H7 (cell line): Measurements from ENCODE around the gene RGS3. TPM values are rescaled to one million over a fixed set of nuclear protein-coding genes. Genes with fewer than 3 reads are reported as not detected.
"Not testable (repeated sequence)": the region's sequence is repeated elsewhere in the genome, so short reads cannot be mapped to it uniquely, and the experiment has no call there.

Source experiments
- DNase-seq: peaks from one replicate; pipeline ENCODE4 v3.0.0; 2012
- H3K27me3 ChIP-seq: 2 replicates; pipeline ENCODE4 v1.6.0; 2011; ENCODE audit warnings: mild to moderate bottlenecking, low read length; ENCODE audit not compliant: control insufficient read depth, insufficient read depth
- H3K36me3 ChIP-seq: replicated peaks from 2 replicates; pipeline ENCODE4 v1.5.1; 2011; ENCODE audit warnings: low read length; ENCODE audit not compliant: control insufficient read depth, insufficient read depth
- H3K4me3 ChIP-seq: 2 replicates; pipeline ENCODE4 v1.5.1; 2011; ENCODE audit warnings: low read depth, mild to moderate bottlenecking, control low read depth, low read length, moderate library complexity; ENCODE audit not compliant: insufficient read depth
- total RNA-seq: library from RNA; depleted of rRNA; stranded (reverse); fragments of >200 nt; shearing (Covaris generic); gene quantifications from 2 replicates; pipeline ENCODE4 v1.2.3, GENCODE V29; 2014; rRNA removed

The RGS3 gene
- total RNA-seq: 18.2 and 22.4 TPM in 2 replicates

DNA sequence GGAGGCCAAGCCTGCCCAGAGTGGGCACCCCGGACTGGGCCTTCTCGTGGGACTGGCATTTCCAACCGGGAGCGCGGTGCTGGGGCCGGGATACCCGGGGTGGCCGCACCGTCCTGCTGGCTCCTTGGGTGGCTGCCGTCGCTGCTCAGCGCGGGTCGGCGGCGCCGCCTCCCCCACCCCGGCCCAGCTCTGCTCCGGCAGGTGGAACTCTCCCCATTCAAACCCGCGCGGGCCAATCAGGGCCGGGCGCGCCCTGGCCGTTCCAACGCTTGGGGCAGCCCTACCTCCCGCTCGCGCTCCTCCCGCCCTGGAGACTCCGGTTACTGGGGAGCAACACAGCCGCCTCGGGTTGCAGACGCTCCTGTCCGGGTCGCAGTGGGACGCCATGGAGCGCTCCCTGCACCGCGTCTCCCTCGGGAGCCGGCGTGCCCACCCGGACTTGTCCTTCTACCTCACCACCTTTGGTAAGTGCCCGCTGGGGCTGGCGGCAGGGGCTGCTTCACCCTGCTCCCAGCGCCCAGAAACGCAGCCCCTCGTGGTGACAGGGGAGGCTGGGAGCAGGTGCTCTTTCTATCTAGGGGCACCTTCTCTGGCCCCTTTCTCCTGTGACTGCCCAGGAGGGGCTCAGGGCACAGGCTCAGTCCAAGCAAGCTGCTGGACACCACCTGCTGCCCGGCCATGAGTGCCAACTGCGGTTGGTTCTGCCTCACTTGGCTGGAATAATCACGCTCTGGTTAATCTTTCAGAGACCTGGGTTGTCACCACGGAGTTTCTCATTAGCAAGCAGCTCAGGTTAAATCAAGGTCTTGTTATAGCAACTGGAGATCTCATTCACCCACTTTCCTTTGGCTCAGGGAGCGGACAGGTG lies at the start of gene RGS3:
TSS of gene RGS3 (plus strand) at position 310 of the 868 bp plus-strand sequence. CDS start at position 386, 76 bp downstream.
- DNase-seq: peak; percentile 93
- H3K36me3 ChIP-seq: no peaks in the 10 kb centered on the region
- peaks cover 29% of the 10 kb centered on the region for H3K27me3 ChIP-seq
- peak within 1 kb of the TSS; percentile 55 for H3K4me3 ChIP-seq

DNA sequence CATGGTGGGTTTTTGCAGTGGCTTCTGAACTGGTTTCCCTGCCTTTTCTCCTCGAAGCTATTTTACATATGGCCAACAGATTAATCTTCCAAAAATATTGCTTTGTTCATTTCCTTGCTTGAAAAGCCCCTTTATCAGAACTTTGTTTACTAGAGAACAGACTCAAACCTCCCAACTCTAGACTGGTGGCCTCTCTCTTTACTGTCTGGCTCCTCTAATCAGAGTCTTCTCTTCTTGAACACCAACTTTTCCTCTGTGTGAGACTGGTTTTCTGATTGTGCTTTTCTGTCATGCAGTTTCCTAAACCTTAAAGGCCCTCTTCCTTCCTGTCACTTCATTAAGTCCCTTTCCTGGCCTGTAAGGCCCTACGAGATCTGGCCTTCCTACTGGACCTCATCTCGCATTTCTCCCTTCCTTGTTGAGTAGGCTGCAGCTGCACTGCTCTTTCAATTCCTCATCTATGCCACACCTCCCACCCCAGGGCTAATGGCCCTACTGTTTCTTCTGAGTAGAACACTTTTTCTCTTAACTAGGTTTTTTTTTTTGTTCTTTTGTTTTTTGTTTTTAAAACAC lies 47.3 kb upstream of the RGS3 start:
- Histone ChIP-seq H3K36me3 (no peaks in the 10 kb centered on the region), H3K27me3 (no peaks in the 10 kb centered on the region), H3K4me3 (no peak overlapping the region)
- no peak for DNase-seq

DNA sequence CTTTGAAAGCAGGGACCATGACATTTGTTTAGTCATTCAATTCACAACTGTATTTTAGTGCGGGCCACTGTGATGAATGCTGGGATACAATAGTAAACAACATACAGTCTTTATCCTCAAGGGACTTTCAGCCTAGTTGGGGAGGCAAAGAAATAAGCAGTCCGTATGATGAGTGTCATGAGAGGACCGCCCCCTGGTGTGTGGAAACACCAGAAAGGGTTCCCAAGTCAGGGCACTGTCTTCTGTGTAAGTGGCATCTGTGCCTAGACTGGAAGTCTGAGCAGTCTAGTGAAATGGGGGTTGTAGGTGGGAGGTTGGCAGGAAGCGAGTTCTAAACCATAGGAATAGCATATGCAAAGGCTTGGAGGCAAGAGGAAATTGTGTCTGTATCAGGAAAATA lies 46.2 kb upstream of the RGS3 start:
- Histone ChIP-seq H3K27me3 (no peaks in the 10 kb centered on the region), H3K4me3 (no peak overlapping the region), H3K36me3 (no peaks in the 10 kb centered on the region)
- no peak for DNase-seq

DNA sequence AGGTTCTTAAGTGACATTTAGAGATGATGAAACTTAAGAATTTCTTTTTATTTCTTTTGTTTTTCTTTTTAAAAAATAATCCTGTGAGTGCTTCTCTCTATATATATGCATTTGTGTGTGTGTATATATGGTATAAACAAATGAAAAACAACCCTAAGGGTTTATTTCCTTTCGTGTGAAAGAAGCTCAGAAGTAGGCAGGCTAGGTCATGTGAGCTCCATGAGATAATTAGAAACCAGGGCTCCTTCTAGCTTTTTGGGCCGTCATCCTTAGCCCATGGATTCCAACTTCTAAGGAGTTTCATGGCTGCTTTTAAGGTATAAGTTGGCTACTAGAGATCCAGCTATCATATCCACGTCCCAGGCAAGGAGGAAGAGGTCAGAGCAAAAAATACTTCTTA lies 41.8 kb upstream of the RGS3 start:
- H3K27me3 ChIP-seq: no peaks in the 10 kb centered on the region
- no peak for DNase-seq
- H3K4me3 ChIP-seq: no peak overlapping the region
- H3K36me3 ChIP-seq: no peaks in the 10 kb centered on the region

DNA sequence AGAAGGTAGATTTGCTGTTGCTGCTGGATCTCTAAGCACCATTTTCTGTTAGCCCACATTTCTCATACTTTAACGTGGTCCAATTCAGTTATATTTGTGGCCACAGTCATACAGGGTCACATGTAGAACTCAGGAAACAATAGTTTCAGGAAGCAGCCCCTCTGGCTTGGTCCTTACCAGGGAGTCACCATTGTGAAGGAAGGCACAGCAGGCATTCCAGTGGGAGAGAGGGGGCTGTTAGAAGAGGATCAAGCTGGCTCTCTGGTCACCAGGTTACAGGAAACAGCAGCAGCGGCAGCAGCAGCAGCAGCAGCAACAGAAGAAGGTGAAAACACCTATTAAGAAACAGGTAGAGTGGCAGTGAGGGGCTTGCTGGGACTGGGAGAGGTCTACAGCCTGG lies 38.5 kb upstream of the RGS3 start:
- no peak overlapping the region for H3K4me3 ChIP-seq
- H3K27me3 ChIP-seq: no peaks in the 10 kb centered on the region
- no peaks in the 10 kb centered on the region for H3K36me3 ChIP-seq
- DNase-seq: no peak

DNA sequence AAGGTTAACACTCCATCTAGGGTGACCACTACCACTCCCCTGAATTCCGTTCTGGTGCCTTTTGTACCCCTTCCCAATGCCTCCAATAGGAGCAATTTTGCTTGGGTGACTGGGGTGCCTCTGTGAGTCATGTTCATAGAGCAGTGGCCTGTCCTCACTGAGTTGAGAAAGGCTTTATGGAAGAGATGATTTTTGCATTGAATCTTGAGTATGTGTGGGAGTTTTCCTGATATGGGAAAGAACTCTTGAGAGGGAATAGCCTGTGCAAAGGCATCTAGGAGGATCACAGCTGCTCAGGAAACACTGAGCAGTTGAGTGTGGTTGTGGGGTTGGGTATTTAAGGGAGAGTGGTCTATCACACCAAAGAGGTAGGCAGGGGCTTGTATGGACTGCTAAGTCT lies 36.8 kb upstream of the RGS3 start:
- no peaks in the 10 kb centered on the region for H3K36me3 ChIP-seq
- H3K27me3 ChIP-seq: no peaks in the 10 kb centered on the region
- DNase-seq: no peak
- no peak overlapping the region for H3K4me3 ChIP-seq

DNA sequence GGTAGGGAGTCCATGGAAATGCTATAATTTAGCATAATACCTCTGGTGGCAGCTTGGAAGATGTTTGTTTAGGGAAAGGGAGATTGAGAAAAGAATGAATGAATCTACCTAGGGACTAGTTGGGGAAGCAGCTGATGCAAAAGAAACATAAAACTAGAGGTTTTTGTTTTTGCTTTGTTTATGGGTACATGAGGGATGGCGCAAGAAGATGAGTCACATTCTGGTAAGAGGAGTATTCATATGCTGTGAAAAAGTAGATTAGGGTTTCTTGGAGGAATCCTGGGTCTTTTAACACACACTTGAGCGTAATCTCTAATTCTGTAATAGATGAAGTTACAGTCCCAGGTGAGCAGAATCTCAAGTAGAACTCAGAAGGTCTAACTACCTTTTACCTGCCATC lies 35.9 kb upstream of the RGS3 start:
- H3K36me3 ChIP-seq: no peaks in the 10 kb centered on the region
- no peaks in the 10 kb centered on the region for H3K27me3 ChIP-seq
- H3K4me3 ChIP-seq: no peak overlapping the region
- no peak for DNase-seq

DNA sequence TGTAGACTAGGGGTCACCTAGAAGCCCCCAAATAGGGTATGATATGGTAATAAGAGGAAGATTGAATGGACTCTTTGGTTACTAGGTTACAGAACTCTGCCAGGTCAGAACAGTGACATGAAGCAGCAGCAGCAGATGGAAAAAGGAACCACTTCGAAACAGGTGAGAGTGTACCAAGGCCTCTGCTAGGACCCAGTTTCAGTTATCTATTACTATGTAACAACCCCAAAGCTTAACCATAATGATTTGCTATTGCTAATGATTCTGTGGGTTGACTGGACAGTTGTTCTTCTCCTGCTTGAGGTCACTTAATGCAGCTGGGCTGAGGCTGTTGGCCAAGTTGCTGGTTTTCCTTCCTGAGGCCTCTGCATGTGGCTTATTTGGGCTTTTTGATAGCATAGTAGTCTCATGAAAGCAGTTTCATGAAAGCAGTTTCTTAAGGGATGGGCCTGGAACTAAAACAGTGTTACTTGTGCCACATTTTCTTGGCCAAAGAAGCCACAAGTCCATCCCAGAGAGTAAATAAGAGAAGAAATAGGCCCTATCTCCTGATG lies 35.4 kb upstream of the RGS3 start:
- Histone ChIP-seq H3K4me3 (no peak overlapping the region), H3K36me3 (no peaks in the 10 kb centered on the region), H3K27me3 (no peaks in the 10 kb centered on the region)
- no peak for DNase-seq

DNA sequence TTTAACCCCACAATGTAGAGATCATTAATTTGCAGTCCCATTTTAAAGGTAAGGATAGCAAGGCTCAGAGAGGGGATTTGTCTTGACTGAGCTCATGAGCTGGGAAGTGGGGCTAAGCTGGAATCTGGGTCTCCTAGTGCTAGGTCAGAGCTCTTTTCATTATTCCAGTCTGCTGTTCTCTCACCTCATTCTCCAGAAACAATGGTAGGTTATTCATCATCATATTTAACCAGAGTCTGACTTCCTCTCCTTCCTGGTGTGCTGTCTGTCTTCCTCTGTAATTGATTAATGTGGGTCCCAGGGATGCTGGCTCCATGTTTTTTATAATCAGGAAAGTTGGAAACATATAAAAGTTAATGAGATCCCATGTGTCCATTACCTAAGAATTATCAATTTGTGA lies 32.3 kb upstream of the RGS3 start:
- no peaks in the 10 kb centered on the region for H3K27me3 ChIP-seq
- no peak for DNase-seq
- H3K36me3 ChIP-seq: no peaks in the 10 kb centered on the region
- no peak overlapping the region for H3K4me3 ChIP-seq

DNA sequence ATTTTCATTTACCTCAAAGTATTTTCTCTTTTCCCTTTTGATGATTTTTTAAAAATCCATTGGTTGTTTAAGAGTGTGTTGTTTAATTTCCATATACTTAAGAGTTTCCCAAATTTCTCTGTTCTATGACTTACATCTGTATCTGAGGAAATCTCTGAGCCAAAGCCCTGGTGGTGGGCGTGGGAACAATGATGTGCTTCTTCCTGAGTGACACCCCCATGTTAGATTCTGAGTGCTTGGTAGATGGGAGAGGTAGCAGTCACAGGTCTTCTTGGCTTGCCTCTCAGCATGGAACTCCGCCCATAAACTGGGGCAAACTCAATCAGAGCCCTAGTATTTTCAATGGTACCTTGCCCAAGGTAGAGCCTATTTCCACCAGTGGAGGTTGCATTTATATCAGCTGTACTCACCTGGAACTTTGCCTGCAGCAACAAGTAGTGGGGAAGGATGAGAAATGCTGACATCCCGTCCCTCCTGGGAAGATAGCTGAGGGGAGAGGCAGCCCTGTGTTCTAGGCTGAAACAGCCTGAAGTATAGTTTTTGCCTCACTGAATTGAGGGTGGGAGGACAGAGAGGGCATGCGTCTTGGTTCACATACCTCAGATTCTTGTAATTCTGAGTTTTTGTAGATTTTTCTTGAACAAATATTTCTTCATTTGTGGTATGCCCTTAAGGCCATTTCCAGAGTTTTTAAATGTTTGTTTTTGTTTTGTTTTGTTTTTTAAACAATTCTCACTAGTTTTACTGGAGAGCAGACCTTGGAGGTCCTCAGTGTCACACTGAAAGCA lies 26.6 kb upstream of the RGS3 start:
- H3K27me3 ChIP-seq: no peaks in the 10 kb centered on the region
- no peak for DNase-seq

DNA sequence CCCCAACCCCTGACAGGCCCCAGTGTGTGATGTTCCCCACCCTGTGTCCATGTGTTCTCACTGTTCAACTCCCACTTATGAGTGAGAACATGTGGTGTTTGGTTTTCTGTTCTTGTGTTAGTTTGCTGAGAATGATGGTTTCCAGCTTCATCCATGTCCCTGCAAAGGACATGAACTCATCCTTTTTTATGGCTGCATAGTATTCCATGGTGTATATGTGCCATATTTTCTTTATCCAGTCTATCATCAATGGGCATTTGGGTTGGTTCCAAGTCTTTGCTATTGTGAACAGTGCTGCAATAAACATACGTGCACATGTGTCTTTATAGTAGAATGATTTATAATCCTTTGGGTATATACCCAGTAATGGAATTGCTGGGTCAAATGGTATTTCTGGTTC lies 25.8 kb upstream of the RGS3 start:
- not testable (repeated sequence) for H3K4me3 ChIP-seq, H3K36me3 ChIP-seq, DNase-seq, H3K27me3 ChIP-seq

More for the DNA sequence above, 26.6 kb upstream of the RGS3 start:
- Histone ChIP-seq H3K4me3 (no peak overlapping the region), H3K36me3 (no peaks in the 10 kb centered on the region)

DNA sequence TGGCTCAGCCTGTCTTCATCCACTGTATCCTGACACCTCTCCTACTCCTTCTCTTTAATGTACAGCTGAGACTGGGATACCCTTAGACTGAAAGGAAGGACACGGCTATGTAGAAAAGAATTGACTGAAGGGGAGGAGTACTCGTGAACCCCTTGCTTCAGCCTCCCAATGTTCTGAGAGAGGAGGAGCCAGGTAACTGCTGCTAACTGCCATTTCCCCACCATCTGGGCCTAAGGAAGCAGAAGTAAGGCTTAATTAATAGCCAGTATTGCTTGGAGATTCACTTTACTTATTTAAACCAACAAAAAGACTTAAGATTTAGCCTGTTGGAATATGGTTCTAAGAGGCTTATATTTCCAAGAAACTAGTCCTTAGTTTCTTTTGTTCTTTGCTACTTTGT lies 18.8 kb upstream of the RGS3 start:
- H3K36me3 ChIP-seq: no peaks in the 10 kb centered on the region
- no peak overlapping the region for H3K4me3 ChIP-seq
- no peaks in the 10 kb centered on the region for H3K27me3 ChIP-seq

DNA sequence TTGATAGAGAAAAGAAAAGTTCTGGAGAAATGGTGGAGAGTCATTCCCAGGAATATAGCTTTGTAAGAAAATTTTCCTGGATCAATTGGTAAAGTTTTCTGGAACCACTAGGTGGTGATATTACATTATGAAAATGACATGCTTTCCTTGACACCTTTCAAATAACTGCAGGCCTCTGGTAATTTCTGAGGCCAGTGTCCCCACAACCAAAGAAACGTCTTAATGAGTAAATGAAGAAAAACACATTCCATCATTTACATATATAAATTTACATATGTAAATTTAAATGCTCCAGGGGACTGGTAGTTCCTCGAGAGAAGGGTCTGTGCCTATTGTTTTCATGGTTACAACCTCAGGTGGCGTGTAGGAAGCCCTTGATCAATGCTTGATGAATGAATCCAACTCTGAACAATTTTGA lies 17.2 kb upstream of the RGS3 start:
- Histone ChIP-seq H3K27me3 (no peaks in the 10 kb centered on the region), H3K36me3 (no peaks in the 10 kb centered on the region), H3K4me3 (no peak overlapping the region)
- peak; percentile 58 for DNase-seq

More for the DNA sequence above, 18.8 kb upstream of the RGS3 start:
- no peak for DNase-seq

DNA sequence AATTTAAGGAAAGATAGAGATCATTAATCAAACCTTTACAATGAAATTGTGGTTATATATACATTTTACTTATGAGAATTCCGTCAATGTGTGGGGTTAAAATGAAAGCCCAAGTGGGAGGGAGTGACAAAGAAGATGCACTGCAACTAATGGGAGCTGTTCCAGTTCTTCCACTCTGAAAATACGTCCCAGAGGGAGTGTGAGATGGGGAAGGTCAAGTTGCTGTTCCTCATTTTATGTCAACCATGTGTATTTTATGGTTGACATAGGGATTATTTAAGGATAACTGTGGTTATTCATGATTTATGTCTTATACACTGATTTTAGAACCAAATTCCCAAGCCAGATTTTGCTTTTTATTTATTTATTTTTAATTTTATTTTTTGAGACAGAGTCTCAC lies 14.2 kb upstream of the RGS3 start:
- H3K36me3 ChIP-seq: no peaks in the 10 kb centered on the region

More for the DNA sequence above, 14.2 kb upstream of the RGS3 start:
- no peak for DNase-seq
- Histone ChIP-seq H3K4me3 (no peak overlapping the region), H3K27me3 (no peaks in the 10 kb centered on the region)
